AG20443 (cell line): ENCODE measurements around the gene ADAM8.
"Not testable (repeated sequence)": the region's sequence is repeated elsewhere in the genome, so short reads cannot be mapped to it uniquely, and the experiment has no call there.

Experiments
- DNase-seq: peaks from one replicate; pipeline ENCODE4 v3.0.0; 2012; ENCODE audit warnings: low spot score, mixed read lengths

The ADAM8 gene

GRCh38 chr10:133267829-133268228 lies 8.8 kb downstream of the ADAM8 start:
- DNase-seq: no peak

DNA sequence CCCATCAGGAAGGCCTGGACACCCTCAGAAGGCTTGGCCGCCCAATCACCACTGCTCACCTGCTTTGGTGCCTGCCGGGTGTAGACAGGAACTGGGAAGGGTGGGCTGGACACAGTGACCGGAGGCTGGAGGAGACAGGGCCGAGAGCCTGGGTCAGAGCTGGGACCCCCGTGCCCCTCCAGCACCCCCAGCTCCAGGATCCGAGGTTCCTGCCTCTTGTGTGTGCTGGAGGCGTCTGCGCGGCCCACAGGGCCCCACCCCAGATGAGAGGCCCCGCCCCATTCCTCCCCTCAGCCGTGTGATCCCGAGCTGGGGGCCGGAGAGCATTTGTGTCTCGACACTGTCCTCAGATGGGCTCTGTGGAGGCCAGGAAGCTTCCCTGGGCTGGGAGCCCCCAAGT lies 9.4 kb downstream of the ADAM8 start:
- no peak for DNase-seq

GRCh38 chr10:133266056-133266795 lies 10.4 kb downstream of the ADAM8 start:
- DNase-seq: no peak

DNA sequence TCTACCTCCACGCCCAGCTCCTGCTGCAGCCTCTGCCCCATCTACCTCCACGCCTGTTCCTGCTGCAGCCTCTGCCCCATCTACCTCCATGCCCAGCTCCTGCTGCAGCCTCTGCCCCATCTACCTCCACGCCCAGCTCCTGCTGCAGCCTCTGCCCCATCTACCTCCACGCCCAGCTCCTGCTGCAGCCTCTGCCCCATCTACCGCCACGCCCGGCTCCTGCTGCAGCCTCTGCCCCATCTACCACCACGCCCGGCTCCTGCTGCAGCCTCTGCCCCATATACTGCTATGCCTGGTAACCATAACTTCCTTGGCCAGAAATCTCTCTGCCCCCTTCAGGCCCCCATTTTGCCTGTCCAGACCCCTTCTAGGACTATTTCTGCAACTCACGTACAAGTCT lies 11.6 kb downstream of the ADAM8 start:
- not testable (repeated sequence) for DNase-seq

DNA sequence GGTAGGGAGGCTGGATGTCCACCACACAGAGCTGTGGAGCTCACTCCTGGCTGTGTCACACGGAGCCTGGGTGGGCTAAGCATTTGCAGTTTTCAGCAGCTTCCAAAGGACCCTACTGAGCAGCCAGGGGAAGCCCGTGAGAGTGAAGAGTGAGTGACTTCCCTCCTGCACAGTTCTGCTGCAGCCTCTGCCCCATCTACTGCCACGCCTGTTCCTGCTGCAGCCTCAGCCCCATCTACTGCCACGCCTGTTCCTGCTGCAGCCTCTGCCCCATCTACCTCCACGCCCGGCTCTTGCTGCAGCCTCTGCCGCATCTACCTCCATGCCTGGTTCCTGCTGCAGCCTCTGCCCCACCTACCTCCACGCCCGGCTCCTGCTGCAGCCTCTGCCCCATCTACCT lies 12.2 kb downstream of the ADAM8 start:
- no peak for DNase-seq

DNA sequence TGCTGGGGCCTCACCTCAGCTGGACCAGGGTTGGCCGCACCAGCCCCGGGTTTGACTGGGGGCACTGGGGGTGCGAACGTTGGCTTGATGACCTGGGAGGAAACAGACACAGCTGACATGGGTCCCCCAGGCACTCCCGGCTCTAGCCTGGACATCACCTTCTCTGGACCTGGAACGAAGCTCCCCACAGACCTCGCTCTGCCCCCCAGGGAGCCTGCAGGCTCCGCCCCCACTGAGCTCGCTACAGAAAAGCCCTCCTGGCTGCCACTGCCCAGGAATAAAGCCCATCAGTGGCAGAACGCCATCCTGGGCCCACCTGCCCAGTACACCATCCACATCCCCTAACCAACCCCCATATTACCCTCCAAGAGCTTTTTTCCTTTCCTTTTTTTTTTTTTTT lies 13.0 kb downstream of the ADAM8 start:
- no peak for DNase-seq

DNA sequence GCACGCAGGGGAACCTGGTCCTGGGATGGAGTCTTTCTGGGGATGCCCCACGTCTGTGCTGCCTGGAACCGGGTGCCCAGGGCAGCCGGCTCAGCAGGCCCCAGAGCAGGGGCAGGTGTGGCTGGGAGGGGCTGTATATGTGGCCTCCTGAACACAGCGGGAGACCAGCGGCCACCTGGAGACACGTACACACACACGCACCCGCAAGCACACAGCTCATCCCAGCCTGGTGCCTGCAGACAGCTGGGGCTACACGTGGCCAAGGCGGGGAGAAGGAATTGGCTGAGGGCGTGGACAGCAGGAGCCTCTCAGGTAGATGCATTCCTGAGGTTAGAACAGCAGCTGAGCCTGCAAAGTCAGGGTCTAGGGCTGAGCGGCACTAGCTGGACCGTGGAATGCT lies 14.0 kb downstream of the ADAM8 start:
- no peak for DNase-seq

- DNase-seq: peak; percentile 92
Measured at GRCh38 chr10:133261726-133262325, 14.8 kb downstream of the ADAM8 start.

- peak; percentile 73 for DNase-seq
Measured at GRCh38 chr10:133260895-133261725, 15.6 kb downstream of the ADAM8 start.

GRCh38 chr10:133259602-133259989 lies 17.1 kb downstream of the ADAM8 start:
- no peak for DNase-seq

- DNase-seq: peak; percentile 96
Measured at GRCh38 chr10:133258818-133259601, 17.7 kb downstream of the ADAM8 start.

DNA sequence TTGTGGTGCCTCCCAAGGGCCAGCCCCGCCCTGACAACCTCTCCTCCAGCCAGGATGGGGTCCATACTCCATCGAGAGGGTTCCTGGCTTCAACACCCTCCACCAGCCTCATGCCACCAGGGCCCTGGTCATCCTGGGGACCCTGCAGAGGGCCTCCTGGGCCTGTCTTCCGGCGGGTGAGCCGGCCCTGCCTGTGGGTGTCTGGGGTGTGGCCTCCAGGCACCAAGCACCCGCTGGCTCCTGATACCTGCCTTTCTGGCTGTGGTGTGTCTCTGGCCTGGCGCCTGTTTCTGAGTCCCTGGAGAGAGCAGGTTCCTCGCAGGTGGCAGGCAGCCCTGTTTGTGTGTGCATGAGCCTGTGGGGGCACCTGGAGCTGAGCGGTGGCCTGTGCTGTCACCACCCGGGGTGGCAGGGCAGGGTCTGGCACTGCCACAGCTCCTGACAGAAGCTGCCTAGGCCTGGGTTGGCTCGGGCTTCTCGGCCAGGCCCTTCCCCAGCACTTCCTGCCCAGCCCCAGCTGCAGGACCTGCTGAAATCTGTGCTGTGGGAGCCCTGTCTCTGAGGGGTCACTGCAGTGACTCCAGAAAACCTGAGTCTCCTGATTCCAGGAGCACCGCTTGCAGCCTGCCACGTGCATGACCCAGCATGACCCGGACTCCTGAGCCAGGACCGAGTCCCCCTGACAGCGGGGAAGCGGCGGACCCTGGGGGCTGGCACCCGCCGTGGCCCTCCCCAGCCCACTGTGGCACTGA lies 18.4 kb downstream of the ADAM8 start:
- DNase-seq: no peak

DNA sequence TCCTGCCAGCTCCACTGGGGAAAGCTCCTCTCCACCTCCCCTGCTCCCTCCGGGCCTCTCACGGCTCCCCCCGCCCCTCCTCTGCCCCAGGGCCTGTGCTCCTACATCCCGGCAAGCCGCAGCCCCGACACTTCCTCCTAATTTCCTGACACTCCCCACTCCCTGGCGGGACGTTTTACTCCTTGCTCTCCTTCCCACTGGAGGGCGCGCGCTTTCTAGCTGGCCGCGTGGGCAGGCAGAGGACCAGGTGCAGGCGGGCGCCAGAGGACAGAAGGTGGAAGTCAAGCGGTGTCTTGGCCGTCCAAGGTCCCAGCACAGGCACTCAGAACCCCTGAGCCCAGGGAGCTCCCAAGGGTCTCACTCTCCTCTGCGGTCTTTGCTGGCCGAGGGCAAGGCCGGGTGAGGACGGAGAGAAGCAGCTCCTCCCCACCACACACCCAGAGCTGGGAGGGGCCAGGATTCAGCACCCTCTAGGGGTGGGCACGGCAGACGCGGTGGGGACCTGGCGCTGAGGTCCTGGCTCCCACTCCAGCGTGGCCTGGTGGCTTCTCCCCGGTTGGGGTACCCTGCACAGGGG lies 19.1 kb downstream of the ADAM8 start:
- DNase-seq: no peak

GRCh38 chr10:133255323-133255722 lies 21.3 kb downstream of the ADAM8 start:
- no peak for DNase-seq

GRCh38 chr10:133254421-133255120 lies 22.1 kb downstream of the ADAM8 start:
- no peak for DNase-seq

DNA sequence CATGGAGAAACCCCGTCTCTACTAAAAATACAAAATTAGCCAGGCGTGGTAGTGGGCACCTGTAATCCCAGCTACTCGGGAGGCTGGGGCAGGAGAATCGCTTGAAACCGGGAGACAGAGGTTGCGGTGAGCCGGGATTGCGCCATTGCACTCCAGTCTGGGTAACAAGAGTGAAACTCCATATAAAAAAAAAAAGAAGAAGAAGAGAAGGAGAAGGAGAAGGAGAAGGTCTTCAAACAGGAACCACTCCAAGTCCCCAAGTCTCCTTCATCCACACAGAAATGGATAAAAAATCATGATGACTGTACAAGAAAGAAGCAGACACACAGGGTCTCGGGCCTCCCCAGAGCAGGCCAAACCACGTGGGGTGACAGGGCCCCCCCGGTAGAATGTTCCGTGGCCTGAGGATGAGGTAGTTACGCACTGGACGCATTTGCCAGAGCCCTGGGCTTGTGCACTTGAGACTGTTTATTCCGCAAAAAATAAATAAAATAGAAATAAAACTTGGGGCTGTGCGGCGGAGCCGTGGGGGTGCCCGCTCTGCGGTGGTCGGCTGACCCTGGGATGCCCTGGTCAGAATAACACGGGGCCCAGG lies 23.2 kb downstream of the ADAM8 start:
- no peak for DNase-seq

DNA sequence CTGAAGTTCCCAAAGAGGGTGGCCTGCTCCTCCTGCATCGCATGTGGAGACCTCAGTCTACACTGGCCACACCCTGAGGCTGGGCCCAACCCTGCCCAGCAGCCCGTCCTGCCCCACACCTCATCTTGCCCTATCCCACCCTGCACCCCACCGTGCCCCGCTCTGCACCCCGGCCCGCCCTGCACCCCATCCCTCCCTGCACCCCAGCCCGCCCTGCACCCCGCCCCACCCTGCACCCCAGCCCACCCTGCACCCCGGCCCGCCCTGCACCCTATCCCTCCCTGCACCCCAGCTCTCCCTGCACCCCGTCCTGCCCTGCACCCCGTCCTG lies 24.5 kb downstream of the ADAM8 start:
- DNase-seq: no peak

DNA sequence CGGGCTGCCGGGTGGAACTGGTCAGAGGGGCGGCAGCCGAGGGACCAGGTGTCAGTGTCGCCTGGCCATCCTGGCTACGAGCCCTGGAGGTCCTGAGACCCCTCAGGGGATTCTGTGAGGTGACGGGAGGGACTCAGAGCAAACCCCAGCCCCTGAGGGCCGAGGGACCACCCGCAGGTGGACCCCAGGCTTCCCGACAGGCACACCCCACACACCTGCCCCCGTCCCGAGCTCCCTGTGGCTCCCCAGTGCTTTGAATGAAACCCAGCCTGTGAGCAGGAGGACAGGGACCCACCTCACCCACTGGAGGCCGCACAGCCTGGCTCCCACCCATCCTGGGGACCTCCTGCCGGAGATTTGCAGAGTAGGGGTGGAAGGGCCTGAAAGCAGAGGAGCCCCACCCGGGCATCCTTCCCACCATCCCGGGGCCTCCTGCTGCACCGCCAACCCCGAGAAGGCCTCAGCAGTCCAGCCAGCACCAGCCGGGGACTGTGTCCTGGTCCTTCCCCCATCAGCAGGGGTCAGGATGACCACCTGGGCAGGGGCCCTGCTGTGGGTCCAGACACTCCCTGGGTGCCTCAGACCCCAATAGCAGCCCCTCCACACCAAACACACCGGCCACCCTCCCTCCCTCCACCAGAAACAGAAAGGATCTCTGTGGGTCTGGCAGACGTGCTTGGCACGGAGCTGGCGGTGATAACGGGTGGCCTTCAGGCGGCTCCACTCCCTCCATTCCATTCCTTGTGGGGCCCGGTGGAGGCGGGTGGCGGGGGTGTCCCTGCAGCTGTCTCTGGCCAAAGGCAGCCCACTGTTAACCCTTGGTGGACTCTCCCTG lies 25.1 kb downstream of the ADAM8 start:
- no peak for DNase-seq
